Gastroesophageal sphincter (tissue), 3 donors: ENCODE results near the gene TGFBR2.

Source experiments
- CTCF ChIP-seq, 4 experiments: fragments of 200-600 bp in 2 of 4; fragments of 450-650 bp in 2 of 4; sonication (generic) in 1 of 4; IDR thresholded peaks; one replicate each; pipeline ENCODE4 v1.5.1; 2017 to 2019; ENCODE audit warnings: antibody characterized with exemption in 4 of 4, mild to moderate bottlenecking in 2 of 4, moderate library complexity in 2 of 4
- POLR2A ChIP-seq, 2 donors: fragments of 450-650 bp; IDR thresholded peaks; one replicate each; pipeline ENCODE4 v1.6.1; 2017; ENCODE audit warnings: antibody characterized with exemption in 2 of 2, mild to moderate bottlenecking in 2 of 2, moderate library complexity in 1 of 2
- POLR2AphosphoS5 ChIP-seq: sonication (generic); formaldehyde crosslinking; IDR thresholded peaks from one replicate; pipeline ENCODE4 v1.6.1; 2017; ENCODE audit warnings: antibody characterized with exemption

DNA sequence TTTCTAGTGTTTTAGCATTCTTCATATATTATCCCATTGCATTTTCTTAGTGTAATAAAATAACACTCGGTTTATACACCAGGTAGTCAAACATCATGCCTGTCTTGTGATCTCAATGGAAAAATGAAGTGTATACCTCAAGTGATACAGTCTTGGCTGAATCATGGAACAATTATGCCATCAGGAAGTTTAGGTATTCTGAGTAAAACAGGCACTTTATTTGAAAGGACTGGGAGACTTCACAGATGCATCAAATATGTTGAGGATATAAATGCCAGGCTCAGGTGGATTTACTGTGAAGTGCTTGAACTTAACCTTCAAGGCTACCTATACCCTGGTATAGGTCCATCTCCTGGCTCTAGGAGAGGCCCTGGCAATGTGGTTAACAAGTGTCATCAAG, 8.5 kb downstream of the TGFBR2 start:
- TF ChIP-seq CTCF (IDR thresholded peaks at IDR 0.05) (no peak), POLR2A (IDR thresholded peaks at IDR 0.05) (no peak), POLR2AphosphoS5 (no peak)
